ENCODE data around the gene GAREM2. TPM values are rescaled to one million over a fixed set of nuclear protein-coding genes. Genes with fewer than 3 reads are reported as not detected.

The GAREM2 gene
- total RNA-seq, 1 donor from 2014 or later: 4.2 TPM

DNA sequence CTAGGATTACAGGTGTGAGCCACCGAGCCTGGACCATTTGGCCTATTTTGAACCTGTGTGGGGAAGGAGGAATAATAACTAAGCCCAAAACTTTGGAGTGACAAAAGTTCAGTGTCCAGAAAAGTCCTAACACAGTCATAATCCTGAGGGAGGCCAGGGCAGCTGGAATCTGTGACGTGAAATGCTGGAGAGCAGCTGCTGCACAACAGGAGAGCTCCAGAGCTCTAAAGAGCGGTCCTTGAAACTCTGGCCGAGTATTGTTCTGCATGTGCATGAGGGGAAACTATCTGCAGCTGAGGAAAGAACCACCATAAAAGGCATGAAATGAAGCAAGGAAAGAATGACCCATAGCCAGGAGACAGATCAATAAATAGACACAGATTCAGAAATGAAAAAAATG lies 43.7 kb downstream of the GAREM2 start:
- Histone ChIP-seq H3K9me3 (ENCODE audit: insufficient read depth, low read depth, low read length) (no peaks in the 10 kb centered on the region), H3K79me2 (ENCODE audit: insufficient read depth, low read length) (no peaks in the 10 kb centered on the region), H3K4me2 (ENCODE audit: low read length) (no peak overlapping the region), H4K20me1 (ENCODE audit: insufficient read depth, low read length) (no peaks in the 10 kb centered on the region), H3K36me3 (ENCODE audit: insufficient read depth, low read length) (peaks cover 45% of the 10 kb centered on the region), H3K9ac (ENCODE audit: low read length) (no peak overlapping the region), H3K4me1 (ENCODE audit: insufficient read depth, low read length) (no peaks in the 10 kb centered on the region), H3K4me3 (ENCODE audit: insufficient read depth, low read depth, low read length) (no peak overlapping the region), H3K27me3 (ENCODE audit: insufficient read depth, low read length) (no peaks in the 10 kb centered on the region), H2AFZ (ENCODE audit: low read depth, low read length) (no peak overlapping the region), H3K27ac (ENCODE audit: low read depth, low read length) (no peak overlapping the region)
- H3K4me1 Mint-ChIP-seq (ENCODE audit: low read depth, unreplicated experiment): peaks cover 3% of the 10 kb centered on the region
- H3K4me3 Mint-ChIP-seq (ENCODE audit: unreplicated experiment): no peak overlapping the region
- H3K9me3 Mint-ChIP-seq (ENCODE audit: unreplicated experiment): peaks cover 7% of the 10 kb centered on the region
- H3K27ac Mint-ChIP-seq (ENCODE audit: unreplicated experiment): no peak overlapping the region
- H3K27me3 Mint-ChIP-seq (ENCODE audit: low read depth, unreplicated experiment): no peaks in the 10 kb centered on the region
- TF ChIP-seq EZH2 (IDR thresholded peaks at IDR 0.05; ENCODE audit: insufficient read depth, low read length): no peak
- TF ChIP-seq, protein P1, sequence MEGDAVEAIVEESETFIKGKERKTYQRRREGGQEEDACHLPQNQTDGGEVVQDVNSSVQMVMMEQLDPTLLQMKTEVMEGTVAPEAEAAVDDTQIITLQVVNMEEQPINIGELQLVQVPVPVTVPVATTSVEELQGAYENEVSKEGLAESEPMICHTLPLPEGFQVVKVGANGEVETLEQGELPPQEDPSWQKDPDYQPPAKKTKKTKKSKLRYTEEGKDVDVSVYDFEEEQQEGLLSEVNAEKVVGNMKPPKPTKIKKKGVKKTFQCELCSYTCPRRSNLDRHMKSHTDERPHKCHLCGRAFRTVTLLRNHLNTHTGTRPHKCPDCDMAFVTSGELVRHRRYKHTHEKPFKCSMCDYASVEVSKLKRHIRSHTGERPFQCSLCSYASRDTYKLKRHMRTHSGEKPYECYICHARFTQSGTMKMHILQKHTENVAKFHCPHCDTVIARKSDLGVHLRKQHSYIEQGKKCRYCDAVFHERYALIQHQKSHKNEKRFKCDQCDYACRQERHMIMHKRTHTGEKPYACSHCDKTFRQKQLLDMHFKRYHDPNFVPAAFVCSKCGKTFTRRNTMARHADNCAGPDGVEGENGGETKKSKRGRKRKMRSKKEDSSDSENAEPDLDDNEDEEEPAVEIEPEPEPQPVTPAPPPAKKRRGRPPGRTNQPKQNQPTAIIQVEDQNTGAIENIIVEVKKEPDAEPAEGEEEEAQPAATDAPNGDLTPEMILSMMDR (IDR thresholded peaks at IDR 0.05; ENCODE audit: insufficient read depth, low read depth, low read length): no peak
- peaks cover 46% of the 10 kb centered on the region for H3K36me3 Mint-ChIP-seq (ENCODE audit: low read depth, unreplicated experiment)
- FAIRE-seq (no peak), DNase-seq (ENCODE audit: low read depth) (no peak)

DNA sequence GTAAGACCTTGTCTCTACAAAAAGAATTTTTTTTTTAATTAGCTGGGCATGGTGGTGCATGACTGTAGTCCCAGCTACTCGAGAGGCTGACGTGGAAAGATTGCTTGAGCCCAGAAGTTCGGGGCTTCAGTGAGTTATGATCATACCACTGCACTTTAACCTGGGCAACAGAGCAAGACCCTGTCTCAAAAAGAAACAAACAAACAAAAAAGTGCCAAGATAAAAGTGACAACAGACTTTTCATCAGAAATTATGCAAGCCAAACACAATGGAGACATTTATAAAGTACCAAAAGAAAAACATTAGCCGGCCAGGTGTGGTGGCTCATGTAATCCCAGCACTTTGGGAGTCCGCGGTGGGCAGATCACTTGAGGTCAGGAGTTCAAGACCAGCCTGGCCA lies 44.8 kb downstream of the GAREM2 start:
- Histone ChIP-seq H3K9ac (ENCODE audit: low read length) (no peak overlapping the region), H3K4me1 (ENCODE audit: insufficient read depth, low read length) (no peaks in the 10 kb centered on the region), H3K27ac (ENCODE audit: low read depth, low read length) (no peak overlapping the region), H4K20me1 (ENCODE audit: insufficient read depth, low read length) (no peaks in the 10 kb centered on the region), H3K36me3 (ENCODE audit: insufficient read depth, low read length) (peaks cover 40% of the 10 kb centered on the region), H3K79me2 (ENCODE audit: insufficient read depth, low read length) (no peaks in the 10 kb centered on the region), H3K4me2 (ENCODE audit: low read length) (no peak overlapping the region), H3K9me3 (ENCODE audit: insufficient read depth, low read depth, low read length) (no peaks in the 10 kb centered on the region), H2AFZ (ENCODE audit: low read depth, low read length) (no peak overlapping the region), H3K4me3 (ENCODE audit: insufficient read depth, low read depth, low read length) (no peak overlapping the region), H3K27me3 (ENCODE audit: insufficient read depth, low read length) (no peaks in the 10 kb centered on the region)
- Mint-ChIP-seq H3K27me3 (ENCODE audit: low read depth, unreplicated experiment) (no peaks in the 10 kb centered on the region), H3K36me3 (ENCODE audit: low read depth, unreplicated experiment) (peaks cover 47% of the 10 kb centered on the region), H3K4me1 (ENCODE audit: low read depth, unreplicated experiment) (peaks cover 3% of the 10 kb centered on the region), H3K9me3 (ENCODE audit: unreplicated experiment) (peaks cover 7% of the 10 kb centered on the region), H3K4me3 (ENCODE audit: unreplicated experiment) (no peak overlapping the region), H3K27ac (ENCODE audit: unreplicated experiment) (no peak overlapping the region)
- DNase-seq (ENCODE audit: low read depth) (no peak), FAIRE-seq (no peak)
- no peak for TF ChIP-seq EZH2 (IDR thresholded peaks at IDR 0.05; ENCODE audit: insufficient read depth, low read length)

DNA sequence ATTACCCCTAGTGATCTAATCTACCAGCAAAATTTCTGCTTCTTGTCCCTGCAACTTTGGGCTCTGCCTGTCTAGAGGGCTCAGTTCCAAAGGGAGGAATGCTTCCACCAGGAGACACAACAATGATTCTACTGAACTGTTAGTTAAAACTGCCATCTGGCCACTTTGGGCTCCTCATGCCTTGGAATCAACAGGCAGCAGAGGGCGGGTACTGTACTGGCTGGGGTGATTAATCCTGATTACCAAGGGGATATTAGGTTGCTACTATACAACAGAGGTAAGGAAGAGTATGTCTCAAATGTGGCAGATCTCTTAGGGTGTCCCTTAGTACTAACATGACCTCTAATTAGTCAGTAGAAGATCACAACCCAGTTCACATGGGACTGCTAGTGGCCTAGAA lies 50.1 kb downstream of the GAREM2 start:
- Histone ChIP-seq H2AFZ (ENCODE audit: low read depth, low read length) (no peak overlapping the region), H3K4me1 (ENCODE audit: insufficient read depth, low read length) (no peaks in the 10 kb centered on the region), H3K4me3 (ENCODE audit: insufficient read depth, low read depth, low read length) (no peak overlapping the region), H3K9me3 (ENCODE audit: insufficient read depth, low read depth, low read length) (no peaks in the 10 kb centered on the region), H3K27me3 (ENCODE audit: insufficient read depth, low read length) (no peaks in the 10 kb centered on the region), H3K36me3 (ENCODE audit: insufficient read depth, low read length) (peaks cover 24% of the 10 kb centered on the region), H3K9ac (ENCODE audit: low read length) (no peak overlapping the region), H3K27ac (ENCODE audit: low read depth, low read length) (no peak overlapping the region), H4K20me1 (ENCODE audit: insufficient read depth, low read length) (no peaks in the 10 kb centered on the region), H3K79me2 (ENCODE audit: insufficient read depth, low read length) (no peaks in the 10 kb centered on the region), H3K4me2 (ENCODE audit: low read length) (no peak overlapping the region)
- H3K9me3 Mint-ChIP-seq (ENCODE audit: unreplicated experiment): peaks cover 17% of the 10 kb centered on the region
- no peak for TF ChIP-seq EZH2 (IDR thresholded peaks at IDR 0.05; ENCODE audit: insufficient read depth, low read length)
- TF ChIP-seq, protein P1 (IDR thresholded peaks at IDR 0.05; ENCODE audit: insufficient read depth, low read depth, low read length): no peak
- FAIRE-seq (no peak), DNase-seq (ENCODE audit: low read depth) (no peak)
- no peak overlapping the region for H3K27ac Mint-ChIP-seq (ENCODE audit: unreplicated experiment)
- H3K27me3 Mint-ChIP-seq (ENCODE audit: low read depth, unreplicated experiment): no peaks in the 10 kb centered on the region
- no peak overlapping the region for H3K4me3 Mint-ChIP-seq (ENCODE audit: unreplicated experiment)
- peaks cover 55% of the 10 kb centered on the region for H3K36me3 Mint-ChIP-seq (ENCODE audit: low read depth, unreplicated experiment)
- H3K4me1 Mint-ChIP-seq (ENCODE audit: low read depth, unreplicated experiment): no peaks in the 10 kb centered on the region
